GM11168 (cell line): Measurements from ENCODE around the gene TTLL7.

Experiments
- in situ Hi-C: fragments of 300-500 bp; cut with MboI; formaldehyde crosslinking; loops from one replicate; pipeline ENCODE4 v1.12.0; 2022; ENCODE audit warnings: low sequenced_read_pairs; ENCODE audit not compliant: unreplicated experiment

The TTLL7 gene, protein sequence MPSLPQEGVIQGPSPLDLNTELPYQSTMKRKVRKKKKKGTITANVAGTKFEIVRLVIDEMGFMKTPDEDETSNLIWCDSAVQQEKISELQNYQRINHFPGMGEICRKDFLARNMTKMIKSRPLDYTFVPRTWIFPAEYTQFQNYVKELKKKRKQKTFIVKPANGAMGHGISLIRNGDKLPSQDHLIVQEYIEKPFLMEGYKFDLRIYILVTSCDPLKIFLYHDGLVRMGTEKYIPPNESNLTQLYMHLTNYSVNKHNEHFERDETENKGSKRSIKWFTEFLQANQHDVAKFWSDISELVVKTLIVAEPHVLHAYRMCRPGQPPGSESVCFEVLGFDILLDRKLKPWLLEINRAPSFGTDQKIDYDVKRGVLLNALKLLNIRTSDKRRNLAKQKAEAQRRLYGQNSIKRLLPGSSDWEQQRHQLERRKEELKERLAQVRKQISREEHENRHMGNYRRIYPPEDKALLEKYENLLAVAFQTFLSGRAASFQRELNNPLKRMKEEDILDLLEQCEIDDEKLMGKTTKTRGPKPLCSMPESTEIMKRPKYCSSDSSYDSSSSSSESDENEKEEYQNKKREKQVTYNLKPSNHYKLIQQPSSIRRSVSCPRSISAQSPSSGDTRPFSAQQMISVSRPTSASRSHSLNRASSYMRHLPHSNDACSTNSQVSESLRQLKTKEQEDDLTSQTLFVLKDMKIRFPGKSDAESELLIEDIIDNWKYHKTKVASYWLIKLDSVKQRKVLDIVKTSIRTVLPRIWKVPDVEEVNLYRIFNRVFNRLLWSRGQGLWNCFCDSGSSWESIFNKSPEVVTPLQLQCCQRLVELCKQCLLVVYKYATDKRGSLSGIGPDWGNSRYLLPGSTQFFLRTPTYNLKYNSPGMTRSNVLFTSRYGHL

DNA sequence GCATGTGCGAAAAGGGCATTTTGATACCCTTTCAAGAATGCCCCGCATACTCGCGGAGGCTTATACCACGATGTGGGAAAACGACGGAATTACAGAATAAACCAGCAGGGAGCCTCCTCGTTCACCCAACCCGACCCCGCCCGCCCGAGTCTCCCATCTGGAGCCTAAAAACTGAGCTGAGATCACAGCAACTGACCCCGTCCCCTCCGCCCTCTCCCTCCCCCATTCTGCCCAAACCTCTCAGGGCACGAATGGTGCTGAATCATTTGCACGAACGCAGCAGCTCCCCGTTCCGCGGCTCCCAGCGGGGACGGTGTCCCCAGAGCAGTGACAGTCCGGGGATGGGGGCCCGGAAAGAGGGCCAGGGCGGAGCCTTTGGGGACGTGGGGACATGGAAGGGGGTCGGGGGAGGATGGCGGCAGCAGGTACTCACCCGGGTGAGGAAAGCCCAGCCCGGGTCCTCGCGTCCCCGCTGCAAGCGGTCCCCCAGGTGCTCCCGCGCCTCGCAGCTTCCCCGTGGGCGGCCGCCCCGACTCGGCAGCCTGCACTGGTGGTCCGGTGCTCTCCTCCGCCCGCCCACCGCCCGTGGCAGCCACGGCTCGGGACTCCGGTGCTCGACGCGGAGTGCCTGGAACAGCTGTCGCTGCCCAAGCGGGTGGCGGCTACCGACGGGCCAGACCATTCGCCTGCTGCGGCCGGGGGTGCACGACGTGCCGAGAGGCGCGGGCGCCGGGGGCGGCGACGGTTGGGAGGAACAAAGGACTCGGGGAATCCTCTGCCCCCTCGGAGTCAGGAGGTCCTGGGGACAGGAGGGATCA lies at the start of gene TTLL7:
Gene TTLL7, minus strand, starts transcription at position 635 of the 818 bp plus-strand sequence. CDS start 46,921 bp downstream, outside the sequence.
- in situ Hi-C loops: no loop called here

DNA sequence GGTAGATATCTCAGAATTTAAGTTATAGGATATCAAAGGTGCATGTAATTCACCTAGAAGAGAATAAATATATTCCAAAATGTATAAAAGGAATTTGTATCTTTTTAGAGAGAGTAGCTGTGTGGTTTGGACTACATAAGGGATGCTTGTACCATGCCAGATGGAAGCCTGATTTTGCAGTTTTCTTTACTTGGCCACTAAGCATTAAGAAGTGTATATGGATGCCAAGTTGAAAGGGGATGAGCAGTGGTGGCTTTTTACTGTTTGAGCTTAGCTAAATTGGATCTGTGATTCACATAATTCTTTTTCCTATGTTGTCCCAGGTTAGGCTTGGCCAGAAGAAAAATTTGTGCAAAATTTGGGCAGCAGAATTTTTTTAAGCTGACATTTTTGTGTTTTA lies 43.5 kb upstream of the TTLL7 start:
- in situ Hi-C loops: no loop called here

DNA sequence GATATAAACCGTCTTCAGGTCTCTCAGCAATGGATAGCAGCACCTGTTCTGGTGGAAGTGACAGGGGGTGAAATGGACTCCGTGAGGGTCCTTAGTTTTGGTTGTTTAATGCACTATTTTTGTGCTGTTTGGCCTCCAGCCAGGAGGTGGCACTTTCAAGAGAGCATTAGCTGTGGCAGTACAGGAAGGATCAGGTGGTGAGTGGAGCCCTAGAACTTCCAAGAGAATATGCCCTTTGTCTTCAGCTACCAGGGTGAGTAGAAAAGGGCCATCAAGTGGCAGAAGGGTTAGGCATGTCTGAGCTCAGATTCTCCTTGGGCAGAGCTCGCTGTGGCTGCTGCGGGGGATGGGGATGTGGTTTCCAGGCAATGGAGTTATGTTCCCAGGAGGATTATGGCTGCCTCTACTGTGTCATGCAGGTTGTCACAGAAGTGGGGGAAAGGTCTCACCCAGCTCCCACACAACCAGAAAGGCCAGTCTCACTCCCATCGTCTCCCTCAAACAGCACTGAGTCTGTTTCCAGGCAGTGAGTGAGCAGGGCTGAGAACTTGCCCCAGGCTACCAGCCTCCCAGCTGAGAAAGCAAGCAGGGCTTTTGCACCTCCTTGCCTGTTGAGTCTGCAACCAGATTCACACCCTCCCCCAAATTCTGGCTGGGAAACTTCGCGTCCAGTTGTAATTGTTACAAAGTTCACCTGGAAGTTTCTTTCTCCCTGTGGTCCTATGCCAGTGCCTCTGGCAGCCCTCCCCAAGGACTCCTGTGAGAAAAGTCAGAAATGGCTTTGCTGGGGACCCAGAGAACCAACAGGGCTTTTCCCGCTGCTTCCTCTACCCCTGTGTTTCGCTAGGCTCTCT lies 39.1 kb upstream of the TTLL7 start:
- in situ Hi-C loops: no loop called here

DNA sequence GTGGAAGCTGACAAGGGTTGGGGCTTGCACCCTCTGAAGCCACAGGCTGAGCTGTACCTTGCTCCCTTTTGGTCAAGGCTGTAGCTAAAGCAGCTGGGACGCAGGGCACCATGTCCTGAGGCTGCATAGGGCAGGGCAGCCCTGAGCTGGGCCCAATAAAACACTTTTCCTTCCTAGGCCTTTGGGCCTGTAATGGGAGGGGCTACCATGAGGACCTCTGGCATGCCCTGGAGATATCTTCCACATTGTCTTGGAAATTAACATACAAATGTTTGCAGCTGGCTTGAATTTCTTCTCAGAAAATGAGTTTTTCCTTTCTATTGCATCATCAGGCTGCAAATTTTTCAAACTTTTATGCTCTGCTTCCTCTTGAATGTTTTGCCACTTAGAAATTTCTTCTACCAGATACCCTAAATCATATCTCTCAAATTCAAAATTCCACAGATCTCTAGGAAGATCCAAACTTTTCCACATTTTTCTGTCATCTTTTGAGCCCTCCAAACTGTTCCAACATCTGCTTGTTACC lies 32.9 kb upstream of the TTLL7 start:
- in situ Hi-C loops: no loop called here

DNA sequence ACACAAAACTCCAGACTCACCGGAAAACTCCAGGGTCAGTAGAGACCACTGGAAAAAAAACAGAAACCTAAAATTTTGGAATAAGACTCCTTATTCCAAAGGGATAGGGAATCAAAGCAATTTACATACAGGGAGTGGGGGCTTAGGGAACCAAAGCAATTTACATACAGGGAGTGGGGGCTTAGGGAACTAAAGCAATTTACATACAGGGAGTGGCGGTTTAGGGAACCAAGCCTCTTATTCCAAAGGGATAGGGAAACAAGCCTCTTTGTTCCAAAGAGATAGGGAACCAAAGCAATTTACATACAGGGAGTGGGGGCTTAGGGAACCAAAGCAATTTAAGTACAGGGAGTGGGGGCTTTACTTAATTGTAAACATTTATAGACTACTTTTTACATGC lies 28.4 kb upstream of the TTLL7 start:
- in situ Hi-C loops: no loop called here

DNA sequence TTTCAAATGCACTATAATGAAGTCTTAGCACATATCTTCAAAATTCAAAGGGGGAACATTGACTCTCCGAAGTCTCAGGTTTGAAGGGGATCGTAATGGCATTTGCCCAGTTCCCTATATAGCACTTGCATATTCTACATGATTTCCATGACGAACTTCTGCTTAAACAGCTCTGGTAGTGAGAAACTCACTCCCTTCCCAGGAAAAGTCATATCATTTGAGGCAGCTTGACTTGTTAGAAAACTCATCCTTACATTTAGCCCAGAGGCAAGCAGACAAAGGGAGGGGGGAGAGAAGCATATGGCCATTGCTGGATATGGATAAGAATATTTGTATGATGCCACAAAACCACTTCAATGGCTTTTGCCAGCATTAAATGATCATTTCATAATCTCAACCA lies 27.0 kb upstream of the TTLL7 start:
- in situ Hi-C loops: no loop called here

DNA sequence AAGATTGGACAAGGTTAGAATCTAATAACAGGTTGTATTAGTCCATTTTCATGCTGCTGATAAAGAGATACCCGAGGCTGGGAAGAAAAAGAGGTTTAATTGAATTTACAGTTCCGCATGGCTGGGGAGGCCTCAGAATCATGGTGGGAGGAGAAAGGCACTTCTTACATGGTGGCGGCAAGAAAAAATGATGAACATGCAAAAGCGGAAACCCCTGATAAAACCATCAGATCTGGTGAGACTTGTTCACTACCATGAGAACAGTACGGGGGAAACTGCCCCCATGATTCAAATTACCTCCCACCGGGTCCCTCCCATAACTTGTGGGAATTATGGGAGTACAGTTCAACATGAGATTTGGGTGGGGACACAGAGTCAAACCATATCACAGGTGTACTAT lies 22.9 kb upstream of the TTLL7 start:
- in situ Hi-C loops: no loop called here

DNA sequence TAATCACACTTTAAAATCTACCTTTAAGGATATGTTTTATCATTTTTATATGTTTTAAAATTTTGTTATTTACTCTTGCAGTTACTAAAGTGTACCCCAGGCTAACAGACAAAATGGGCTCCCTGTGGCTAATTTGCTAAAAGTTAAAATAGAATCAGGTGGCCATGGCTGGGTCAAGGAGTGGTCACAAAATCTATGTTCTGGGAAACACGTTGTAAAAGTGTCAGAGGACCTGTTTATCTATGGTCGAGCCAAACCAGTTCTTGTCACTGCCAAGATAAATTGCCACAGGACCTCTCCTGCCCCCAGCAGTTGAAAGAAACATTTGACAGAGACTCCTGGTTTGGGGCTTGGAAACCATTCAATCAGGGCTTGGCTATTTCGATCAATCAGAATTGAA lies 21.2 kb upstream of the TTLL7 start:
- in situ Hi-C loops: no loop called here

DNA sequence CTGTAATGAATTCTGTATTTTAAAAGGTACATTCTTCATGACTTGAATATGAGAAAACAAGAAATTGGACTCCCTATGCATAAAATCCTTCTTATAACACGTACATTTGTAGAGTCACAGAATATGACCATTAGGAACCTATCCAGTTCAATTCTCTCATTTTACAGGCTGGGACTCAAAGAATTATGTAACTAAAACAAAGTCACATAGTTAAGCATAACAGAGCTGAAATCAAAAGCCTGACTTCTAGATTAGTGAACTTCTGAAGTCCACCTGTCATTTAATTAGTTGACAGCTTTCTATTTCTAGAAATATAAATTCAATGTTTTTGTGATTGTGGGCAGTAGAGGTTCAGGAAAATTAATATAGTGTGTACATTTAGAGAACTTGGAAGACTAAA lies 20.3 kb upstream of the TTLL7 start:
- in situ Hi-C loops: no loop called here

DNA sequence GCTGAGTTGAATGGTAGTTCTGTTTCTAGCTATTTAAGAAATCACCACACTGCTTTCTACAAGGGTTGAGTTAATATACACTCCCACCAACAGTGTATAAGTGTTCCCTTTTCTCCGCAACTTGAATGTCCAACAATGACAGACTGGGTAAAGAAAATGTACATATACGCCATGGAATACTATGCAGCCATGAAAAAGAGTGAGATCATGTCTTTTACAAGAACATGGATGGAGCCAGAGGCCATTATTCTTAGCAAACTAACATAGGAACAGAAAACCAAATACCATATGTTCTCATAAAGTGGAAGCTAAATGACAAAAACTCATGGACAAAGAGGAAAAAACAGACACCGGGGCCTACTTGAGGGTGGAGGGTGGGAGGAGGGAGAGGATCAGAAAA lies 14.8 kb upstream of the TTLL7 start:
- in situ Hi-C loops: no loop called here

DNA sequence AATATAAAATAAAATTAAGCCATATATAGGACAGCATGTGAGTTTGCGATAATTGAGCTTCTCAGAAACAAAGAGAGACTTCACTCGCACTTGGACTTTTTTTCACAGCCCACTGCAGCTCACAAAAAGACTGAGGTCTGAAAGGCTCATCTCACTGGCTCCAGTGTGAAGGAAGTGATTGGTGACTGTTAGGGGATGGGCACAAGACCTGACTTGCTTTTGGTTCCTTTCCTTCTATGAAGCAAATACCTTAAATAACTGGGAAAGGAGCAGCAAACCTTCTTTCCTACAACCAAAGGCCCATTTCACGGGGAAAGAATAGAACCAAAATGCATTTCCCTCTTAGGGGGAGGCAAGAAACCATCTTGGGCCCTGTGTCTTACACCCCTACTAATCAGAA lies 13.1 kb upstream of the TTLL7 start:
- in situ Hi-C loops: no loop called here

DNA sequence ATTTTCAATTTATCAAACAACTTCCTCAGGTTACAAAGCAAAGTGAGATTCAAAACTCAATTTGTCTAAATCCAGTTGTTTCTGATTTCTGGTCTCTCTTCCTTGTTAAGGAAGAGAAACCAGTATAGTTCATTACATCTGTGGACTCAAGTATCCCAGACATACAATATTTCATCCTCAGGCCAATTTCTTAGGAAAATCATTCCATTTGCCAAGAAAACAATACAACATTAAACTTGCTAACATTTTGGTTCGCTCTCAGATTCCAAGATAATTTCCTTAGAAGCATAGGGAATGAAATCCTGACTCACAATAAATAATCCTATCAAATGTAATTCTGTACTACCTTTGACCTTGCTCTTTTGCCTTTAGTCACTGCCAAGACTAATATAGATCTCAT lies 11.2 kb upstream of the TTLL7 start:
- in situ Hi-C loops: no loop called here

DNA sequence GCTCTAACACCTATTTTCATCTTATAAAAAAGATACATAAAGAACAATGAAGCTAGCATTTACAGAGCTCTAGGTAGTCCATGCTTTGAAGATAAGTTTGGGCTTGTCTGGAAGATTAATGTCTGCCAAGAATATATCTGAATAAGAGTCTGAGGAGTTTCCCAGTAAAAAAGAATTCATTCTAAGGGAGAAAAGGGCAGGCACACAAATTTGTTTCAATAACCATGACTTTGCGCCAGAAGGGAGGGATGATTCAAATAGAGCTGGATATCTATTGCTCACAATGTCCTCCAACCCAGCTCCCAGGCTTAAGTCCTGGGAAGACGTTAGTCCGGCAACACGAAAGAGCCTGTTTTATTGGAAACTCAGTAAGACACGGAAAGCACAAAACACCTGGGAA lies 9.7 kb upstream of the TTLL7 start:
- in situ Hi-C loops: no loop called here

DNA sequence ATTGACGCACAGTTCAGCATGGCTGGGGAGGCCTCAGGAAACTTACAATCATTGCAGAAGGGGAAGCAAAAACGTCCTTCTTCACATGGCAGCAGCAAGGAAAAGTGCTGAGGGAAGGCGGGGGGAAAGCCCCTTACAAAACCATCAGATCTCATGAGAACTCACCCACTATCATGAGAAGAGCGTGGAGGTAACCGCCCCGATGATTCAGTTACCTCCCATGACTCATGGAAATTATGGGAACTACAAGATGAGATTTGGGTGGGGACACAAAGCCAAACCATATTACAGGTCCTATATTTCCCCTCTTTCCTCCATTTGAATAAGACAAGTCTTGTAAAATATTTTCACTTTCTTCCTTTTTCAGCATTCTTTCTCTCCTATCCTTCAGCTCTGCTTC lies 7.7 kb upstream of the TTLL7 start:
- in situ Hi-C loops: no loop called here

DNA sequence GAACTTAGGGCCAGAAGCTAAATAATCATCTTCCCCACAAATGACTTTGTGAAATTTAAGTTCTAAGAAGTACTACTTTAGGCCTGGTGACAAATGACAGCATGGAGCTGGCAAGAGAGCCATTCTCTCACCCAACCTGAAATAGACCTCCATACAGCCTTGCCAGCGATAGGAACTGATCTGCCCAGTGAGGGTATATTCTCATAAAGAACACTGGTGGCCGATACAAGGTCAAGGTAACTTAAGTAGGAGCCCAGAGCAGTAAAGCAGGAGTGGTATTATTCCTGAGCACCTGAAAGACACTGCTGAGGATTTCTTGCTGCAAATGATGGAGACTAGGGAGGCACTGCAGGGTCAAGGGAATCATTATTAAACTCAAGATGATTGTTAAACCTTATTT lies 2.6 kb upstream of the TTLL7 start:
- in situ Hi-C loops: no loop called here

DNA sequence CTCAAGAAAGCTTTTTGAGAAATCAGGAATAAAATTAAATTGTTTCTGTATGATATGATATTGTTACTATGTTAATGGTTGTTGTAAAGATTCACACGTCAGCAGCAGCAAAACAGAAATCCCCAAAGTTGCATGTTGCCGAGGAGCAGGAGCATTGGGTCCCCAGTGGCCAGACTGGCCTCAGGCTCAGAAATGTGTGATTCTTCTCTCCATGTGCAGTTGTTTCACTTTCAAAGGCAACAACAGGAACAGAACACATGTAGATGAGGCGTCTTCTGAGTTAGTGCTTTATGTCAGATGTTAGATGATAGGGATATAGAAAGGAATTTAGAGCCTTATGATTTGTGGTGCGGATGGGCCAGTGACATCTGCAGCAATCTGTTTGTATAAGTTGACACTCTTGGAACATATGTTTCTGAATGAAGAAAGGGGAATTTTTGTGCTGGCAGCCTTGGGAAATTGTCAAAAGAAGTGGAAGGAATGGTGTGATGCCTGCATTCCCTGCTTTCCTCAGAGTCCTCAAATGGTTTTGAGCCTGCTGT lies 2.1 kb upstream of the TTLL7 start:
- in situ Hi-C loops: no loop called here

DNA sequence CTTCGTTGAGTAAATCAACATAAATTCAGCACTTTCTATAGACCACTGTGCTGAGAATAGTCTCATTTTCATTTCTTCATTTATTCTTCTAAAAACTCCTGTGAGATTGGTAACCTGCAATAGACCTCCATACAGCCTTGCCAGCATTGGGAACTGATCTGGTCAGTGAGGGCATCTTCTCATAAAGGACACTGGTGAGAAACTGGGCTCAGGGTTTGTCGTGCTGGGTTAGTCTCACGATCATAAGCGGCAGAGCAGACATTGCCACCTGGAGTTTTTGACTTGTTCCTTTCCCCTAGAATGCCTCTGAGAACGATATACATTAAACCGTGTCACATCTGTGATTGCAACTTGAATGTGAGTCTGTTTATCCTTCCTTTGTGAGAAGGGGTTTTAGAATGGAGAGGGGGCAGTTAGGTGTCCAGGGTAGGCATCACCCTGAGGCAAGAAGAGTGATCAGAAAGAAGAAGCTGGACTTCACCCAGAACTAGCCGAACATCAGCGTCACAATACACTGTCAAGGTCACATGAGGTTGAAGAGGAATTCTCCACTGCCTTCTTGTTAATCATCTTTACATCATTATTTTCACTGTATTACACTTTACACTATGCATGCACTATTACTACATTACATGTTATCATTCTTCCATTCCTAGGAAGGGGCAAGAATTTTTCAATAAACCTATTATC lies 1.4 kb upstream of the TTLL7 start:
- in situ Hi-C loops: no loop called here

DNA sequence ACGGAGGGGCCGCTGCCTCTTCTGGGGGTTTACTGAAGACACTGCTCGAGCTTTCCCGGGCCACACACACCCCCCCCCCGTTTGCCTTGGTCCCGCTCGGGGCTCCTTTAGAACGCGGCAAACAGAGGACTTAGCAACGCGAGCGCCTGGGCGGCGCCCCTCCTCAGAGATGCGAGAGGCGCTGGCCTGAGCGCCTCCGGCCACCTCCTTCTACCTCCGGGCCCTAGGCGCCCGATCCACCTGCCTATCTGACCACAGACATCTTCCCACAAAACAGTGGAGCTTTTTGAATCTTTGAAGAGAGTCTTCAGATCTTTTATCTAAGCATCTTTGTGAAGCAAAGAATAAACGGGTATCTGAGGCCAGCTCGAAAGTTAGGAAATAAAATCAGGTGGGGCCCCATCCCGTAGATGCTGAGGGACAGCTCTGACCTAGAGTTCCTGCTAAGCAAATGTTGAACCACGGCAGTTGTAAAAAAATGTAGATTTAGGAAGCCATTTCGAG lies 436 bp upstream of the TTLL7 start:
- in situ Hi-C loops: no loop called here

DNA sequence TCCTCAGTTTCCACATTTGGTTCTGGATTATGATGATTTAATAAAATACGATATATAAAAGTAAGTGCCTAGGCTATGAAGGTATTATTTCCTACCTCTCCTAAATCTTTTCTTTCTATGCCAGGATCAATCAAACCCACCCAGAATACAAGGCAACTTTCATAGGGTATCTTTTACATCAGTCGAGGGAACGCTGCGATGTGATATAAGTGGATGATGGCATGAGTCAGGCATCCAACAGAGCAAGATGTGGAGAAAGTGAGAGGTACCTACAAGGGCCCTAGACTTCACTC lies 781 bp downstream of the TTLL7 start:
- in situ Hi-C loops: no loop called here
